NB4 (cell line): ENCODE data around the gene COPS3.

Experiments used
- DNase-seq: peaks from one replicate; pipeline ENCODE4 v3.0.0; 2010; ENCODE audit warnings: low read depth
- H3K4me3 ChIP-seq: one replicate; pipeline ENCODE4 v1.5.1; 2011; ENCODE audit warnings: mild to moderate bottlenecking, low read depth, low read length, moderate library complexity
- MYC ChIP-seq: IDR thresholded peaks from 2 replicates; pipeline ENCODE4 v1.6.1; 2011; ENCODE audit warnings: low read depth, low read length
- POLR2A ChIP-seq: IDR thresholded peaks from 2 replicates; pipeline ENCODE4 v1.6.1; 2011; ENCODE audit warnings: mild to moderate bottlenecking; ENCODE audit not compliant: insufficient read length; ENCODE audit errors: extremely low read depth
- TF ChIP-seq, protein P1 (sequence below): IDR thresholded peaks from one replicate; pipeline ENCODE4 v1.5.1; 2012; ENCODE audit warnings: low read depth, low read length
- TF ChIP-seq, protein P2 (sequence below): IDR thresholded peaks from 2 replicates; pipeline ENCODE4 v1.6.1; 2011; ENCODE audit warnings: low read depth, low read length

Gene COPS3

DNA sequence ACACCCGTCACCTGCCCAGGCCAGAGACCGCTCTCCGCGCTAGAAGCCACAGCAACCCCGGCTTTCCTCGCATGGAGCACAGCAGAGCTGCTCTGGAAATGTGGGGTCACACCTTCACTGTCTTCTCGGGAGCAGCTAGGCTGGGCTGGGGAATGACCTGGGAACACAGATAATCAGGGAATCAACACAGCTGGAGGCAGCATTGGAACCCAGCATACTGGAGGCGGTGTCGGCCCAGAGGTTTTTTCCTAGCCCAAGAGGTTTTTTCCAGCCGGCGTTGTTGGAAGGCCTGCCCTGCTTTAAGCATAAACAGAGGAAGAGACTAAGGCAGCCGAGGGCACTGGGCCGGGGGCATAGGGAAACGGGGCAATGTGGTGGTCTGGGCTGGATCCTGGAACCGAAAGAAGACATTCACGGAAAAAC is 74.1 kb downstream of the COPS3 start:
- no peak for DNase-seq
- TF ChIP-seq, protein P1, sequence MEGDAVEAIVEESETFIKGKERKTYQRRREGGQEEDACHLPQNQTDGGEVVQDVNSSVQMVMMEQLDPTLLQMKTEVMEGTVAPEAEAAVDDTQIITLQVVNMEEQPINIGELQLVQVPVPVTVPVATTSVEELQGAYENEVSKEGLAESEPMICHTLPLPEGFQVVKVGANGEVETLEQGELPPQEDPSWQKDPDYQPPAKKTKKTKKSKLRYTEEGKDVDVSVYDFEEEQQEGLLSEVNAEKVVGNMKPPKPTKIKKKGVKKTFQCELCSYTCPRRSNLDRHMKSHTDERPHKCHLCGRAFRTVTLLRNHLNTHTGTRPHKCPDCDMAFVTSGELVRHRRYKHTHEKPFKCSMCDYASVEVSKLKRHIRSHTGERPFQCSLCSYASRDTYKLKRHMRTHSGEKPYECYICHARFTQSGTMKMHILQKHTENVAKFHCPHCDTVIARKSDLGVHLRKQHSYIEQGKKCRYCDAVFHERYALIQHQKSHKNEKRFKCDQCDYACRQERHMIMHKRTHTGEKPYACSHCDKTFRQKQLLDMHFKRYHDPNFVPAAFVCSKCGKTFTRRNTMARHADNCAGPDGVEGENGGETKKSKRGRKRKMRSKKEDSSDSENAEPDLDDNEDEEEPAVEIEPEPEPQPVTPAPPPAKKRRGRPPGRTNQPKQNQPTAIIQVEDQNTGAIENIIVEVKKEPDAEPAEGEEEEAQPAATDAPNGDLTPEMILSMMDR, result no peak
- TF ChIP-seq MYC (no peak), POLR2A (no peak)
- TF ChIP-seq, protein P2, sequence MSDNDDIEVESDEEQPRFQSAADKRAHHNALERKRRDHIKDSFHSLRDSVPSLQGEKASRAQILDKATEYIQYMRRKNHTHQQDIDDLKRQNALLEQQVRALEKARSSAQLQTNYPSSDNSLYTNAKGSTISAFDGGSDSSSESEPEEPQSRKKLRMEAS, result no peak
- H3K4me3 ChIP-seq, result no peak overlapping the region

DNA sequence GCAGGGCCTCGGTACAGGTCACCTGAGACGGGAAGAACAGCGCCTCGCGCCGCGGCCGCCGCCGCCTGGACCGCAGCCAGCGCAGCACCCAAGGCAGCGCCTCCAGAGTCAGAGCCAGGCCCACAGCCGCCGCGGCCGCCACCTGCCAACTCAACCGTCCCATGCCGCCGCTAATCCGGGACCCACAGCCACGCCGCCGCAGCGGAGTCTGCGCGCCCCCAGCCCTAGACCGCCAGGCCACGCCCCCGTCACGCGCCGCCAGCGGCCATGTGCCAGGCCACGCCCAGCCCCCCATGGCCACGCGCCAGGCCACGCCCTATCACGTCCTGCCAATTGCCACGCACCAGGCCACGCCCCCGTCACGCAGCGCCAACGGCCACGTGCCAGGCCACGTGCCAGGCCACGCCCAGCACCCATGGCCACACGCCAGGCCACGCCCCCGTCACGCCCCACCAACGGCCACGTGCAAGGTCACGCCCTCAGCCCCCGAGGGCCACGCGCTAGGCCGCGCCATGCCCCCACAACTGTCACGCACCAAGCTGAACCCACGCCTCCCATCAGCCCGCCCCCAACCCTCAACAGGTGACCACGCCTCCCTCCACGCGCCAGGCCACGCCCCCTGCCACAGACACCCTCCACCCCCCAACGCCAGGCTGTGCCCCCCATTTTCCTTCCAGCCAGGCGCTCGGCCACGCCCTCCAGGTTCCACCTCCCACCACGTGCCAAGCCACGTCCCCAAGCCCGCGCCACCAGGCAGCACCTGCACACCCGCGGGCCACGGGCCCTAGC is 74.7 kb downstream of the COPS3 start, which contains the start of gene PLD6:
PLD6 (minus strand) TSS at position 210 of the 789 bp plus-strand sequence; CDS start at position 163, 47 bp downstream.
- peak within 1 kb of the TSS; percentile 86 for H3K4me3 ChIP-seq
- TF ChIP-seq POLR2A (peak; percentile 78), MYC (peak; percentile 100)
- TF ChIP-seq, protein P1, result no peak
- TF ChIP-seq, protein P2, result peak; percentile 100

DNA sequence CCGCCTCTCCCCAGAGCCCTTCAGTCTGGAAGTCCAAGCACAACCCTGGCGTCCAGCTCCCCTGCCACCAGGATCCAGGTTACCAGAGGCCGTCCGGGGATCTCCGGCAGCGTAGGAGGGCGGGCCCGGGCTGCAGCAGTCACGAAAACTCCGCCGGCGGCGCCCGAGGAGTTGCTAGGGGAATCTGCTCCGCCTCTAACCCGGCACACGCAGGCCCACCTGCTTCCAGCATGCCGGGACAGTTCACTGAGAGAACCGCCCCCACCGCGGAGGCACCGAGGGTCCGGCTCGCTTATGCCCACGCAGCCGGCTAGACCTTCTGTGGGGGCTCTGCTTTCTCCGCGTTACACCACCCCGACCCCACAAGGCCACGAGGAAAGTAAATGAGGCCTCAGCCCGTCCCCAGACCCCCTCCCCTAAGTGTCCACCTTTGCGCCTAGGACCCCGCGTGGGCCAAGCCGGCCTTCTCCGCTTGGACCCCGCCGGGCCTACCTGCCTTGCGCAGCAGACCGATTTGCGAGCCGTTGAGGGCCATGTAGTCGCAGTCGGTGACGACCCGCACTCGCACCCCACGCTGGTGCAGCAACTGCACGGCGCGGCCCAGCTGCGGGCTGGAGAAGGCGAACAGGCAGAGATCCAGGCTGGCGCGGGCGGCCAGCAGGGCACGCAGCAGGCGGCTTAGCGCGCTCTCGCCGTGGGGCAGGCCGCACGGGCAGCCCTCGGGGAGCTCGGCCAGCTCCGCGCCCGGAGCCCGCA is 75.5 kb downstream of the COPS3 start:
- peak overlapping the region; percentile 86 for H3K4me3 ChIP-seq
- peak; percentile 83 for DNase-seq
- TF ChIP-seq, protein P2, result 0 out of 2 replicates have a peak, but pooled peaks have one; percentile 44
- peak; percentile 80 for TF ChIP-seq MYC
- TF ChIP-seq, protein P1, result no peak
- no peak for TF ChIP-seq POLR2A

More for the DNA sequence above, 74.7 kb downstream of the COPS3 start, which contains the start of gene PLD6:
- peak; percentile 95 for DNase-seq

DNA sequence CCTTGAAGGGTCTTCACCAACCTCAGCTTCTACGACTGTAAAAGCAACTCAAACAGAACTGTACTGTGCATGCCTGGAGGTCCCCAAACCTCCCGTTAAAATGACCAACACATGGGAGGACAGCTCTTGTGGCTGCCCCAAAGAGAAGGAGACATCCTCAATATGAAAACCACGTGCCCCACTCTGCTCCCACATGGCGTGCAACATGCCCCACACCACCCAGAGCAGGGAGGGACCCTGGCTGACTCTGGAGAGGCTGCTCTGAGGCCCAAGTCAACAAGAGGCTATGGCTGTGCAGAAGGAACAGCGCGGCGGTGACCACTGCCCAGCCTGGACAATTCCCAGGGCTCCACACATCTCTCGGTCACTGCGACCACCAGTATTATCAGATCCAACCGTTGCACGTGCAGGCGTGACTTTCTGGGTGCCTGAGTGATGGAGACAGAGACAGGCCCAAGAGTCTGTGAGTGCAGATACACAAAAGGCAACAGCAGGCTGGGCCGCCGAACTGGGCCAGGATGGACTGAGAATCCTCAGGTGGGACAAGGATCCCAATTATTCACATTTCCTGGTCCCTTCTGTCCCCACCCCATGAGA is 76.3 kb downstream of the COPS3 start:
- peak; percentile 51 for DNase-seq
- TF ChIP-seq POLR2A (no peak), MYC (peak; percentile 77)
- TF ChIP-seq, protein P2, result peak; percentile 92
- TF ChIP-seq, protein P1, result no peak
- H3K4me3 ChIP-seq, result peak overlapping the region; percentile 86

DNA sequence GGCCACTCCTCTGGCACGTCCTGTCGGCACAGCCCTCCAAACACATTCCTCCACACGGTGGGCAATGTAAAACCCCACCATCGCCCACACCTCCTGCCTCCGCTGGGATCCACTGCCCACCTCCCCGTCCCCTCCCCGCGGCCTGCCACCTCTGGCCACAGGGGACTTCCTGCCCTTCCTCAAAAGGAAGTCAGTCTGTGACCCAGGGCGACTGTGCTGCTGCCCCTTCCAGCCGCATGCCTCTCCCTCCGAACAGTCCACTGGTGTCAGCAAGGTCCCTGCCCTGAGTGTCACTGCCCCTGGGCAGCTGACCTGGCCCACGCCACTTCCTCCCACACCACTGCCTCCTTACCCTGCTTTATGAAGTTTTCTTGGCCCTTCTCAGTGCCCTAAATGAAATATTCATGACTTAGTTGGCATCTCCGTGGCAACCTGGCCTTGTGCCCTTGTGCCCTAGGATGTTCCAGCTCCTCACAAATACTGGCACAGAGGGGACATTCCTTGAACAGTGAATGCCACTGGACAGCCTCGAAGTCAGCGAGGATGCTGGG is 76.9 kb downstream of the COPS3 start:
- DNase-seq, result peak; percentile 54
- TF ChIP-seq MYC, result no peak
- TF ChIP-seq POLR2A, result peak; percentile 19
- TF ChIP-seq, protein P1, result no peak
- TF ChIP-seq, protein P2, result no peak
- H3K4me3 ChIP-seq, result peak overlapping the region; percentile 86
